ENCODE results near the gene WWC1. TPM values are rescaled to one million over a fixed set of nuclear protein-coding genes. Genes with fewer than 3 reads are reported as not detected.

The WWC1 gene
- total and polyA plus RNA-seq, 4 donors: 48.4 to 77.0 (median 56.2) TPM

DNA sequence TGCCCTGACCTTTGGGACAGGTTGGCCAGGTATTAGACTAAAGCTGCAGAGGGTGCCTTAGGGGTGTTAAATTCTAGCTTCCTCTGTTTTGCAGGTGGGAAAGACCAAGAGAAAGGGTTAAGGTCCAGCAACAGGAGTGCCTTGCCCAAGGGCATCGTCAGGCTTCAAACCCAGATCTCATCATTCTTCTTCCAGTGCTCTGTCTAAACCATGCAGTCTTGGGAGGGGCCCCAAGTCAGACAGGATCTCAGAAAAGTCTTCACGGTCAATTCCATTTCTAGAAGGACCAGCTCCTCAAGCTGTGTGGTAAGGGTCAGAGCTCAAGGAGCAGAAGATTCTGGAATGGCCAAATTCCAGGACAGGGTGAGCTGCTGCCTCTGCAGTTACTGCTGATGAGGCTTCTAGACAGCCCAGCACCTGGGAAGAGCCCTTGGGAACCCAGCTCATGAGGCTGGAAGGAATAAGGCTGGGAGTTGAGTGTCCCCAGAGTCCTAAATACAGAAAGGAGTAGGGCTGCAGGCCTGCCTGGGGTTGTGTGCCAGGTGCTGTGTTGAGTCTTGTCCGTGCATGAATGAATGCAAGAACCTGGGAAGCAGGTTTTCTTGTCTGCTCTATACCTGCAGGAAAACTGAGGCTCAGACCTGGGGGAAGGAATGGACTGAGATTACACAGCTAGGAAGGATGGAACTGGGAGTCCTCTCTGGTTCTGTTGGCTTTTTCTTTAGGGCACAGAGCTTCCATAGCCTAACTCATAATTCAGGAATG lies 69.3 kb downstream of the WWC1 start:
- no peaks in the 10 kb centered on the region for H3K36me3 ChIP-seq (ENCODE audit: control insufficient read depth in 4 of 4, insufficient read depth in 4 of 4, low read length in 4 of 4)
- H3K9ac ChIP-seq (ENCODE audit: insufficient read depth in 1 of 2, low read length in 2 of 2): no peak overlapping the region
- H3K4me1 ChIP-seq (ENCODE audit: control insufficient read depth in 5 of 5, insufficient read depth in 5 of 5, low read length in 5 of 5): peaks cover 0 to 36% (median 8%) of the 10 kb centered on the region in 5 donors
- TF ChIP-seq, protein P1, sequence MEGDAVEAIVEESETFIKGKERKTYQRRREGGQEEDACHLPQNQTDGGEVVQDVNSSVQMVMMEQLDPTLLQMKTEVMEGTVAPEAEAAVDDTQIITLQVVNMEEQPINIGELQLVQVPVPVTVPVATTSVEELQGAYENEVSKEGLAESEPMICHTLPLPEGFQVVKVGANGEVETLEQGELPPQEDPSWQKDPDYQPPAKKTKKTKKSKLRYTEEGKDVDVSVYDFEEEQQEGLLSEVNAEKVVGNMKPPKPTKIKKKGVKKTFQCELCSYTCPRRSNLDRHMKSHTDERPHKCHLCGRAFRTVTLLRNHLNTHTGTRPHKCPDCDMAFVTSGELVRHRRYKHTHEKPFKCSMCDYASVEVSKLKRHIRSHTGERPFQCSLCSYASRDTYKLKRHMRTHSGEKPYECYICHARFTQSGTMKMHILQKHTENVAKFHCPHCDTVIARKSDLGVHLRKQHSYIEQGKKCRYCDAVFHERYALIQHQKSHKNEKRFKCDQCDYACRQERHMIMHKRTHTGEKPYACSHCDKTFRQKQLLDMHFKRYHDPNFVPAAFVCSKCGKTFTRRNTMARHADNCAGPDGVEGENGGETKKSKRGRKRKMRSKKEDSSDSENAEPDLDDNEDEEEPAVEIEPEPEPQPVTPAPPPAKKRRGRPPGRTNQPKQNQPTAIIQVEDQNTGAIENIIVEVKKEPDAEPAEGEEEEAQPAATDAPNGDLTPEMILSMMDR (IDR thresholded peaks at IDR 0.05; ENCODE audit: control extremely low read depth, extremely low read depth): no peak
- ATAC-seq (ENCODE audit: insufficient read depth, low FRiP score) (no peak), DNase-seq (no peak)
- H3K27me3 ChIP-seq (ENCODE audit: control insufficient read depth in 3 of 3, insufficient read depth in 3 of 3, low read length in 2 of 3): no peaks in the 10 kb centered on the region
- H3K4me3 ChIP-seq: no peak overlapping the region
- H3K9me3 ChIP-seq (ENCODE audit: control insufficient read depth in 4 of 4, insufficient read depth in 3 of 4, low read length in 3 of 4): no peaks in the 10 kb centered on the region
- WGBS, 2 donors: 77 to 84% methylated on average over 3 of the region's 3 CpGs
- H3K27ac ChIP-seq (ENCODE audit: low read depth in 1 of 2, low read length in 1 of 2): no peak overlapping the region

DNA sequence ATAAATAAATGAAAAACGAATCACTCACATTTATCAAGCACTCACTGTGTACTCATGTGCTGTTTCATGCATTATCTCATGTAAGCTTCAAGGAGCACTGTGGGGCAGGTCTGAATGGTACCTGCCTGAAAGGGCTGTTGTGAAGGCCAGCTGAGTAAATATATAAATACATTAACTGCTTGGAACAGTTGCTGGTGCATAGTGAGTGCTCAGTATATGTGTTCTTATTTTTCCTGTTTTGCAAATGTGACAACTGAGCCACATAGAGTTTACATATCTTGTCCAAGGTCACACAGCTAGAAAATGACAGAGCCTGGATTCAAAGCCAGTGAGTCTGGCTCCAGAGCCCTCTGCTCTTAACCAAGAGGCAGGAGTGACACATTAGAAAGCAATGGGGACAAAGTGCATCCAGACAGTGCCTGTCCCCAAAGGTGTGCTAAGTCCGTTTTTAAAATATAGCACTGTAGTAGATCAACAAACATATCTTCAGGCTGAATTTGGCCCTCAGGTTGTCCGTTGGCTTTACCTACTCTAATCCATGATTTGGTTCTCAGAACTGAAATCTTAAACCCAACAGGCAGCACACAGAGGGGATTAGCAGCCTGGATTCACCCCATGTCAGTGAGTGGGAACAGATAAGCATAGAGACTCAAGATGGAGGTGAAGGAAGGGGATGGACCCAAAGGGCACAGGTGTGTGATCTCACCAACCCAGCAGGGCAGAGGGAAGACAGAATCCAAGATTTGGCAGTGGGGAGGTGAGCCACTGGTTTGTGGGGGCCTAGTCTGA lies 70.8 kb downstream of the WWC1 start:
- Histone ChIP-seq H3K9me3 (ENCODE audit: control insufficient read depth in 4 of 4, insufficient read depth in 3 of 4, low read length in 3 of 4) (no peaks in the 10 kb centered on the region), H3K36me3 (ENCODE audit: control insufficient read depth in 4 of 4, insufficient read depth in 4 of 4, low read length in 4 of 4) (no peaks in the 10 kb centered on the region), H3K4me3 (no peak overlapping the region), H3K27ac (ENCODE audit: low read depth in 1 of 2, low read length in 1 of 2) (peak overlapping the region in 1 of 2 donors; percentile 18), H3K9ac (ENCODE audit: insufficient read depth in 1 of 2, low read length in 2 of 2) (no peak overlapping the region), H3K4me1 (ENCODE audit: control insufficient read depth in 5 of 5, insufficient read depth in 5 of 5, low read length in 5 of 5) (peaks cover 0 to 43% (median 15%) of the 10 kb centered on the region in 5 donors), H3K27me3 (ENCODE audit: control insufficient read depth in 3 of 3, insufficient read depth in 3 of 3, low read length in 2 of 3) (no peaks in the 10 kb centered on the region)
- WGBS, 2 donors: 62 to 80% methylated on average over 3 of the region's 3 CpGs
- TF ChIP-seq, protein P1 (IDR thresholded peaks at IDR 0.05; ENCODE audit: control extremely low read depth, extremely low read depth): no peak
- DNase-seq (no peak), ATAC-seq (ENCODE audit: insufficient read depth, low FRiP score) (no peak)

DNA sequence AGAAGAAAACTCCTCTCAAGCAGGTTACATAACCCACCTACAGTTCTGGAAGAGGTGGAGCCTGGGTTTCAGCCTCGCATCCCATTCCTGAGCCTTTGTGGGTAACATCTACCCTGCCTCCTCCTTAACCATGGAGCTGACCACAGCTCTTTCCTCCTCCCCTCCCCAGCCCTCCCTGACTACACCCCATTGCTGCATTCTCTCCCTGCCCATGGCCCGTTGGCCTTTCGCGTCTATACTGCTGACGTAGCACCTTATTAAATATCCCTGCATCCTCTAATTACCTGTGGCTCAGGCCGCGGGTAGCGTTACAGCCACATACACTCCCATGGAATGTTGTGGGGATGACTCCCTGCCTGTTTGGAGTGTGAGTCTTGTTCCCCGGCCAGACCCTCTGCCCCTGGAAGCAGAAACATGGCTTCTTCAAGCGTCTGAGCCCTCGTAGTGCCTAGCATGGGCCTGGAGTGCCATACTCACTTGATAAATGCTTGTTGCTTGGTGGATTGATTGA lies 72.8 kb downstream of the WWC1 start:
- H3K36me3 ChIP-seq (ENCODE audit: control insufficient read depth in 4 of 4, insufficient read depth in 4 of 4, low read length in 4 of 4): no peaks in the 10 kb centered on the region
- H3K4me1 ChIP-seq (ENCODE audit: control insufficient read depth in 5 of 5, insufficient read depth in 5 of 5, low read length in 5 of 5): peaks cover 0 to 37% (median 11%) of the 10 kb centered on the region in 5 donors
- TF ChIP-seq, protein P1 (IDR thresholded peaks at IDR 0.05; ENCODE audit: control extremely low read depth, extremely low read depth): no peak
- DNase-seq: no peak
- no peak overlapping the region for H3K4me3 ChIP-seq
- ATAC-seq (ENCODE audit: insufficient read depth, low FRiP score): no peak
- WGBS, 2 donors: 69 to 81% methylated on average over 11 of the region's 11 CpGs
- H3K27ac ChIP-seq (ENCODE audit: low read depth in 1 of 2, low read length in 1 of 2): peak overlapping the region in 1 of 2 donors; percentile 69
- H3K27me3 ChIP-seq (ENCODE audit: control insufficient read depth in 3 of 3, insufficient read depth in 3 of 3, low read length in 2 of 3): no peaks in the 10 kb centered on the region
- H3K9ac ChIP-seq (ENCODE audit: insufficient read depth in 1 of 2, low read length in 2 of 2): no peak overlapping the region
- H3K9me3 ChIP-seq (ENCODE audit: control insufficient read depth in 4 of 4, insufficient read depth in 3 of 4, low read length in 3 of 4): no peaks in the 10 kb centered on the region
